Natural killer cell (primary cell): ENCODE measurements around the gene DMRTA1. TPM values are rescaled to one million over a fixed set of nuclear protein-coding genes. Genes with fewer than 3 reads are reported as not detected.

ENCODE experiments used
- ATAC-seq, 3 donors: fragments of 150-1000 bp in 2 of 3; fragments of 200-7000 bp in 1 of 3; cut with Tn5 transposase; 1 replicate in 1 of 3; 2 replicates in 2 of 3; pipeline ENCODE4 v1.10.0; 2021; ENCODE audit warnings: mild to moderate bottlenecking in 2 of 3, moderate library complexity in 2 of 3
- DNase-seq, 2 donors: peaks; one replicate each; pipeline versions ENCODE4 v3.0.0 to v3.0.0-alpha.2; 2013 to 2021; ENCODE audit warnings: mixed read lengths in 1 of 2
- H3K27ac ChIP-seq: one replicate; pipeline ENCODE4 v1.5.1; 2013; ENCODE audit warnings: mild to moderate bottlenecking, low read length
- H3K27me3 ChIP-seq: one replicate; pipeline ENCODE4 v1.6.1; 2013; ENCODE audit warnings: low read length; ENCODE audit not compliant: control insufficient read depth, insufficient read depth
- H3K36me3 ChIP-seq: one replicate; pipeline ENCODE4 v1.6.1; 2013; ENCODE audit warnings: low read length; ENCODE audit not compliant: control insufficient read depth, insufficient read depth
- H3K4me1 ChIP-seq: one replicate; pipeline ENCODE4 v1.6.1; 2013; ENCODE audit warnings: low read length; ENCODE audit not compliant: control insufficient read depth, insufficient read depth
- H3K4me3 ChIP-seq: one replicate; pipeline ENCODE4 v1.5.1; 2013; ENCODE audit warnings: low read length
- H3K9me3 ChIP-seq: one replicate; pipeline ENCODE4 v1.6.1; 2013; ENCODE audit warnings: low read length; ENCODE audit not compliant: control insufficient read depth, insufficient read depth
- H3K27ac Mint-ChIP-seq, 2 donors: one replicate each; pipeline ENCODE4 v1.8.0; 2022; ENCODE audit warnings: mild to moderate bottlenecking in 2 of 2, mixed read lengths in 2 of 2, moderate library complexity in 1 of 2
- H3K27me3 Mint-ChIP-seq, 2 donors: one replicate each; pipeline ENCODE4 v1.8.0; 2022; ENCODE audit warnings: low read depth in 2 of 2, mixed read lengths in 2 of 2
- H3K36me3 Mint-ChIP-seq: one replicate; pipeline ENCODE4 v1.8.0; 2022; ENCODE audit warnings: mixed read lengths
- H3K4me1 Mint-ChIP-seq, 2 donors: one replicate each; pipeline ENCODE4 v1.8.0; 2022; ENCODE audit warnings: mixed read lengths in 2 of 2
- H3K4me3 Mint-ChIP-seq: one replicate; pipeline ENCODE4 v1.8.0; 2022; ENCODE audit warnings: mild to moderate bottlenecking, moderate library complexity, mixed read lengths
- H3K9me3 Mint-ChIP-seq, 2 donors: one replicate each; pipeline ENCODE4 v1.8.0; 2022; ENCODE audit warnings: mixed read lengths in 2 of 2
- WGBS: methylation state at CpG from one replicate; pipeline ENCODE4 v1.1.7; 2013; ENCODE audit warnings: missing lambda C conversion rate; ENCODE audit not compliant: insufficient coverage; 5-methylcytosine and 5-hydroxymethylcytosine counted together
- intact Hi-C: fragments of 100-400 bp; cut with micrococcal nuclease; formaldehyde crosslinking; loops from one replicate; pipeline ENCODE4 v1.14.2; 2022
- total RNA-seq, 4 donors: library from RNA; stranded (reverse); fragments of 120-200 nt in 1 of 4; gene quantifications; one replicate each; pipeline versions ENCODE4 v1.2.3 to v1.2.4, GENCODE V29; 2013 to 2022
- TF ChIP-seq, protein P1 (sequence below): fragments of 200-600 bp; IDR thresholded peaks from one replicate; pipeline ENCODE4 v1.8.0; 2022; ENCODE audit warnings: antibody characterized with exemption

DMRTA1 gene, protein sequence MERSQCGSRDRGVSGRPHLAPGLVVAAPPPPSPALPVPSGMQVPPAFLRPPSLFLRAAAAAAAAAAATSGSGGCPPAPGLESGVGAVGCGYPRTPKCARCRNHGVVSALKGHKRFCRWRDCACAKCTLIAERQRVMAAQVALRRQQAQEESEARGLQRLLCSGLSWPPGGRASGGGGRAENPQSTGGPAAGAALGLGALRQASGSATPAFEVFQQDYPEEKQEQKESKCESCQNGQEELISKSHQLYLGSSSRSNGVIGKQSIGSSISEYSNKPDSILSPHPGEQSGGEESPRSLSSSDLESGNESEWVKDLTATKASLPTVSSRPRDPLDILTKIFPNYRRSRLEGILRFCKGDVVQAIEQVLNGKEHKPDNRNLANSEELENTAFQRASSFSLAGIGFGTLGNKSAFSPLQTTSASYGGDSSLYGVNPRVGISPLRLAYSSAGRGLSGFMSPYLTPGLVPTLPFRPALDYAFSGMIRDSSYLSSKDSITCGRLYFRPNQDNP
- not detected for total RNA-seq
- not detected for total RNA-seq (2013)

DNA sequence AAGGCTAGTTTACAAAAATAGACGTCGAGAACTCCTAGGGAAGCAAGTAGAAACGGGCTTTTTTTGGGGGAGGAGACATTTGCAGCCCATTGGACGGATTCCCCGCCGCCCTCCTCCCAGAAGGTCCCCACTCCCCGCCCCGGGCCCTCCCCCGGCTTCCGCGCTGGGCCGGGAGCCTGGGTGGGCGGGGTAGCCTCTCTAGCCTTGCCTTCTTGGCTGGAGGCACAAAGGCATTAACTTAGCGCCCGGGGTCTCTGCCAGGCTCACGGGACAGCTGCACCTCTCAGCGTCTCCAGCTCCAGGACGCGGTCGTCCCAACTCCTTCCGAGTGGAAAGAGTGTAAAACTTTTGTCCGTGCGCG lies at the start of gene DMRTA1:
Gene DMRTA1 (plus strand): TSS at position 236 of the 361 bp plus-strand sequence. CDS start 242 bp downstream, outside the sequence.
- TF ChIP-seq, protein P1, sequence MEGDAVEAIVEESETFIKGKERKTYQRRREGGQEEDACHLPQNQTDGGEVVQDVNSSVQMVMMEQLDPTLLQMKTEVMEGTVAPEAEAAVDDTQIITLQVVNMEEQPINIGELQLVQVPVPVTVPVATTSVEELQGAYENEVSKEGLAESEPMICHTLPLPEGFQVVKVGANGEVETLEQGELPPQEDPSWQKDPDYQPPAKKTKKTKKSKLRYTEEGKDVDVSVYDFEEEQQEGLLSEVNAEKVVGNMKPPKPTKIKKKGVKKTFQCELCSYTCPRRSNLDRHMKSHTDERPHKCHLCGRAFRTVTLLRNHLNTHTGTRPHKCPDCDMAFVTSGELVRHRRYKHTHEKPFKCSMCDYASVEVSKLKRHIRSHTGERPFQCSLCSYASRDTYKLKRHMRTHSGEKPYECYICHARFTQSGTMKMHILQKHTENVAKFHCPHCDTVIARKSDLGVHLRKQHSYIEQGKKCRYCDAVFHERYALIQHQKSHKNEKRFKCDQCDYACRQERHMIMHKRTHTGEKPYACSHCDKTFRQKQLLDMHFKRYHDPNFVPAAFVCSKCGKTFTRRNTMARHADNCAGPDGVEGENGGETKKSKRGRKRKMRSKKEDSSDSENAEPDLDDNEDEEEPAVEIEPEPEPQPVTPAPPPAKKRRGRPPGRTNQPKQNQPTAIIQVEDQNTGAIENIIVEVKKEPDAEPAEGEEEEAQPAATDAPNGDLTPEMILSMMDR = no peak
- H3K27ac Mint-ChIP-seq = no peak within 1 kb of the TSS
- H3K9me3 Mint-ChIP-seq = no peaks in the 10 kb centered on the region
- H3K27ac ChIP-seq = no peak within 1 kb of the TSS
- no peak for ATAC-seq
- H3K27me3 ChIP-seq = peaks cover 24% of the 10 kb centered on the region
- no peaks in the 10 kb centered on the region for H3K36me3 Mint-ChIP-seq
- no peaks in the 10 kb centered on the region for H3K36me3 ChIP-seq
- intact Hi-C loops = no loop called here
- no peaks in the 10 kb centered on the region for H3K9me3 ChIP-seq
- H3K4me1 ChIP-seq = peaks cover 6% of the 10 kb centered on the region
- no peak within 1 kb of the TSS for H3K4me3 Mint-ChIP-seq
- H3K27me3 Mint-ChIP-seq = peaks cover 17 to 33% of the 10 kb centered on the region in 2 donors
- no peak within 1 kb of the TSS for H3K4me3 ChIP-seq
- WGBS = 1% methylated on average over 24 of the region's 24 CpGs
- DNase-seq = no peak
- no peaks in the 10 kb centered on the region for H3K4me1 Mint-ChIP-seq

DNA sequence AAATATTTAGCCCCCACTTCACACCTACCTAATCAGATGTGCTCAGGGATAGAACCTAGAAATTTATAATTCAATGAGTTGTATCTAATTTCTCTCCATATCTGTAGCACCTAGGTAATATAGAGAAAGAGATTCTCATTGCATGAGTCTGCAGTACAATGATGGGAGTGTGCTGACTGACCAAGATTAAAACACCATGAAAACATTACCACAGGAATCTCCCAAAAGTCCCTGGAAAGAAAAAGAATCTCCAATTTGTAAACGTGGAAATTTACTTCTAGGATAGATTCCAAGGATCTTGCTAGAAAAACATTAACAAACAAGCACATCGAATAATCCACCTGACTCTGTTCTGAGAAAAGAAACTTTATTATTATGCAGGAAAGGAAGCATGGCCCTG lies 45.0 kb upstream of the DMRTA1 start:
- no peaks in the 10 kb centered on the region for H3K27me3 ChIP-seq
- H3K36me3 Mint-ChIP-seq = no peaks in the 10 kb centered on the region
- H3K27ac Mint-ChIP-seq = no peak overlapping the region
- no peak overlapping the region for H3K4me3 Mint-ChIP-seq
- ATAC-seq (no peak), DNase-seq (no peak)
- no peaks in the 10 kb centered on the region for H3K9me3 ChIP-seq
- intact Hi-C loops = no loop called here
- H3K27ac ChIP-seq = no peak overlapping the region
- WGBS = 50% methylated on average over 1 of the region's 2 CpGs
- no peaks in the 10 kb centered on the region for H3K4me1 Mint-ChIP-seq
- no peaks in the 10 kb centered on the region for H3K36me3 ChIP-seq
- no peak overlapping the region for H3K4me3 ChIP-seq
- no peaks in the 10 kb centered on the region for H3K27me3 Mint-ChIP-seq
- peaks cover 4 to 5% of the 10 kb centered on the region in 2 donors for H3K9me3 Mint-ChIP-seq
- TF ChIP-seq, protein P1 = no peak
- H3K4me1 ChIP-seq = no peaks in the 10 kb centered on the region

DNA sequence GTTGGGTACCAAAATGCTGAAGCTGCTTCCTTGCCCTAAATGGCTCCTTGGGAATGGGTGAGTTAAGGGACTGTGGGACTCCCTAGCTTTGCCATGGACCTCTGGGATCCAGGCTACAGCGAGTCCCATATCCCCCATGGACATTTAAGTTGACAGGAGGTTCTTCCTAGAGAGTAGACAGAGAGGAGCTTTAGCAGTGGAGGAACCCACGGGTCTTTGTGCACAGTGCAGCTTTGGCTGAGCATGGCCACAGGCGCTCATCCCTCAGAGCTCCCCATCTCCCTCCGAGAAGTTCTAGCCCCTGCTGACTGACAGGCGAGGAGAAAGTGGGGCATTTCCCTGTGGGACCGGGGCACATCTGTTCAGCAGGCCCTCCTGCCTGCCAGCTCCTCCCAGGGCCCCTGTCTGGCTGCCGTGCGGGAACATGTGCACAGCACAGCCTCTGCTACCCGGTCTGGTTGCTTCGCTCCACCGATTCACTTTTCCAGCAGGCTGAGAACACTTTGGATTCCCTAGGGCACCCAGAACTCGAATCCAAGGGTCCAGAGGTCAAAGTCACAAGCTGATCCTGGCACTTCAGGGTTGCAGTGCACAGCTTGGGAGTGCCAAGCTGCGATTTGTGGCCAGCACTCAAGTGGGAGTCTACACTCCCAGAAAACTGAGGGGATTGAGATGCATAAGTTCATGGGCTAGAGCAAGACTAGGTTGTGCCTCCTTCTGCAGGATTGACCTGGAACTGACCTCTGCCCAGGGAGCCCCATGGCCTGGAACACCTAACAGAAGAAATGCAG lies 40.6 kb upstream of the DMRTA1 start:
- Mint-ChIP-seq H3K4me1 (no peaks in the 10 kb centered on the region), H3K27ac (no peak overlapping the region), H3K36me3 (no peaks in the 10 kb centered on the region), H3K9me3 (peaks cover 4 to 9% of the 10 kb centered on the region in 2 donors), H3K4me3 (no peak overlapping the region), H3K27me3 (no peaks in the 10 kb centered on the region)
- intact Hi-C loops = no loop called here
- DNase-seq (no peak), ATAC-seq (no peak)
- H3K27ac ChIP-seq = no peak overlapping the region
- WGBS = 81% methylated on average over 13 of the region's 13 CpGs
- TF ChIP-seq, protein P1 = no peak
- H3K4me1 ChIP-seq = no peaks in the 10 kb centered on the region
- H3K9me3 ChIP-seq = no peaks in the 10 kb centered on the region
- no peaks in the 10 kb centered on the region for H3K36me3 ChIP-seq
- no peaks in the 10 kb centered on the region for H3K27me3 ChIP-seq
- H3K4me3 ChIP-seq = no peak overlapping the region
